WTC11 (cell line): ENCODE measurements around the gene ADARB2. TPM values are rescaled to one million over a fixed set of nuclear protein-coding genes. Genes with fewer than 3 reads are reported as not detected.

Source experiments
- ATAC-seq: fragments of 200-7000 bp; cut with Tn5 transposase; 2 replicates; pipeline ENCODE4 v1.10.0; 2021; ENCODE audit warnings: mild to moderate bottlenecking, moderate library complexity
- CTCF ChIA-PET: fragments of 300-600 bp; sonication (Branson Sonifier 250); formaldehyde crosslinking; loops from one replicate; lab custom pipeline; 2021; ENCODE audit warnings: antibody characterized with exemption; lab: Charles Lee
- POLR2A ChIA-PET: fragments of 350-600 bp; sonication (Branson Sonifier 250); formaldehyde crosslinking; loops from one replicate; lab custom pipeline; 2021; ENCODE audit warnings: antibody characterized with exemption; lab: Charles Lee
- DNase-seq: peaks from one replicate; pipeline ENCODE4 v3.0.0; 2021; ENCODE audit warnings: low spot score
- H3K27ac Mint-ChIP-seq: 2 replicates; pipeline ENCODE4 v1.8.0; 2021; ENCODE audit warnings: mixed read lengths
- H3K27me3 Mint-ChIP-seq: 2 replicates; pipeline ENCODE4 v1.8.0; 2021; ENCODE audit warnings: low read depth, mild to moderate bottlenecking, moderate library complexity, mixed read lengths
- H3K36me3 Mint-ChIP-seq: 2 replicates; pipeline ENCODE4 v1.8.0; 2021; ENCODE audit warnings: mixed read lengths
- H3K4me1 Mint-ChIP-seq: 2 replicates; pipeline ENCODE4 v1.8.0; 2022; ENCODE audit warnings: mixed read lengths
- H3K4me3 Mint-ChIP-seq: 2 replicates; pipeline ENCODE4 v1.8.0; 2021; ENCODE audit warnings: mild to moderate bottlenecking, moderate library complexity, mixed read lengths
- H3K9me3 Mint-ChIP-seq: 2 replicates; pipeline ENCODE4 v1.8.0; 2021; ENCODE audit warnings: mixed read lengths
- AR ChIP-seq: fragments of 250-450 bp; sonication (Bioruptor Pico); IDR thresholded peaks from 2 replicates; pipeline ENCODE4 v1.9.0; 2021; ENCODE audit warnings: mild to moderate bottlenecking
- ATF6 ChIP-seq: sonication (generic); formaldehyde crosslinking; IDR thresholded peaks from 2 replicates; pipeline ENCODE4 v1.8.1; 2023; ENCODE audit warnings: mild to moderate bottlenecking, missing genetic modification reagents
- CBFB ChIP-seq: sonication (generic); formaldehyde crosslinking; IDR thresholded peaks from 2 replicates; pipeline ENCODE4 v1.8.1; 2022; ENCODE audit warnings: mild to moderate bottlenecking, low read depth, missing genetic modification reagents
- ETV6 ChIP-seq: sonication (generic); formaldehyde crosslinking; IDR thresholded peaks from 2 replicates; pipeline ENCODE4 v1.8.1; 2022; ENCODE audit warnings: mild to moderate bottlenecking, missing genetic modification reagents
- FOXP1 ChIP-seq: sonication (generic); formaldehyde crosslinking; IDR thresholded peaks from 2 replicates; pipeline ENCODE4 v1.8.0; 2022; ENCODE audit warnings: missing genetic modification reagents, mild to moderate bottlenecking, moderate library complexity, borderline replicate concordance
- GABPB1 ChIP-seq: sonication (generic); formaldehyde crosslinking; IDR thresholded peaks from 2 replicates; pipeline ENCODE4 v1.8.1; 2023; ENCODE audit warnings: mild to moderate bottlenecking, missing genetic modification reagents
- HMGA2 ChIP-seq: fragments of 250-450 bp; sonication (Bioruptor Pico); IDR thresholded peaks from 2 replicates; pipeline ENCODE4 v1.4.0; 2021; ENCODE audit warnings: mild to moderate bottlenecking, moderate library complexity
- JUN ChIP-seq: sonication (generic); formaldehyde crosslinking; IDR thresholded peaks from 2 replicates; pipeline ENCODE4 v1.8.0; 2023; ENCODE audit warnings: mild to moderate bottlenecking, missing genetic modification reagents
- KAT7 ChIP-seq: sonication (generic); formaldehyde crosslinking; IDR thresholded peaks from 2 replicates; pipeline ENCODE4 v1.8.1; 2023; ENCODE audit warnings: missing genetic modification reagents, mild to moderate bottlenecking, borderline replicate concordance
- MLX ChIP-seq: sonication (generic); formaldehyde crosslinking; IDR thresholded peaks from 2 replicates; pipeline ENCODE4 v1.8.1; 2023; ENCODE audit warnings: mild to moderate bottlenecking, missing genetic modification reagents, moderate library complexity
- NFYB ChIP-seq: sonication (generic); formaldehyde crosslinking; conservative IDR thresholded peaks from 2 replicates; pipeline ENCODE4 v1.8.0; 2022; ENCODE audit warnings: low read depth, missing genetic modification reagents
- PRRX2 ChIP-seq: fragments of 250-450 bp; sonication (Bioruptor Pico); IDR thresholded peaks from 2 replicates; pipeline ENCODE4 v1.8.0; 2021; ENCODE audit warnings: mild to moderate bottlenecking
- RELA ChIP-seq: sonication (generic); formaldehyde crosslinking; IDR thresholded peaks from 2 replicates; pipeline ENCODE4 v1.8.1; 2022; ENCODE audit warnings: missing genetic modification reagents, mild to moderate bottlenecking, borderline replicate concordance
- RORB ChIP-seq: fragments of 250-450 bp; sonication (Bioruptor Pico); IDR thresholded peaks from 2 replicates; pipeline ENCODE4 v1.9.0; 2021; ENCODE audit warnings: mild to moderate bottlenecking
- SMAD3 ChIP-seq: sonication (generic); formaldehyde crosslinking; IDR thresholded peaks from 2 replicates; pipeline ENCODE4 v1.8.0; 2022; ENCODE audit warnings: missing genetic modification reagents, mild to moderate bottlenecking, borderline replicate concordance
- SOX15 ChIP-seq: fragments of 250-450 bp; sonication (Bioruptor Pico); IDR thresholded peaks from 2 replicates; pipeline ENCODE4 v1.9.0; 2021; ENCODE audit warnings: mild to moderate bottlenecking
- TEAD1 ChIP-seq: sonication (generic); formaldehyde crosslinking; IDR thresholded peaks from 2 replicates; pipeline ENCODE4 v1.8.0; 2022; ENCODE audit warnings: mild to moderate bottlenecking, missing genetic modification reagents
- ZNF121 ChIP-seq: sonication (generic); formaldehyde crosslinking; IDR thresholded peaks from 2 replicates; pipeline ENCODE4 v1.8.0; 2023; ENCODE audit warnings: missing genetic modification reagents
- ZNF138 ChIP-seq: sonication (generic); formaldehyde crosslinking; conservative IDR thresholded peaks from 2 replicates; pipeline ENCODE4 v1.8.1; 2022; ENCODE audit warnings: mild to moderate bottlenecking, moderate library complexity, missing genetic modification reagents
- ZNF219 ChIP-seq: sonication (generic); formaldehyde crosslinking; IDR thresholded peaks from 2 replicates; pipeline ENCODE4 v1.8.0; 2023; ENCODE audit warnings: missing genetic modification reagents, mild to moderate bottlenecking, borderline replicate concordance
- total RNA-seq: library from RNA; stranded (reverse); gene quantifications from 3 replicates; pipeline ENCODE4 v1.2.3, GENCODE V29; 2021
- TF ChIP-seq, protein P1 (sequence below): fragments of 250-450 bp; sonication (Bioruptor Pico); IDR thresholded peaks from 2 replicates; pipeline ENCODE4 v1.9.0; 2021; ENCODE audit warnings: mild to moderate bottlenecking, borderline replicate concordance
- TF ChIP-seq, protein P2 (sequence below): sonication (generic); formaldehyde crosslinking; conservative IDR thresholded peaks from 2 replicates; pipeline ENCODE4 v1.8.1; 2022; ENCODE audit warnings: mild to moderate bottlenecking, missing genetic modification reagents
- TF ChIP-seq, protein P3 (sequence below): fragments of 250-450 bp; sonication (Bioruptor Pico); IDR thresholded peaks from 2 replicates; pipeline ENCODE4 v1.9.0; 2021; ENCODE audit warnings: moderate library complexity, mild to moderate bottlenecking, inconsistent platforms, borderline replicate concordance
- TF ChIP-seq, protein P4 (sequence below): fragments of 250-450 bp; sonication (Bioruptor Pico); IDR thresholded peaks from 2 replicates; pipeline ENCODE4 v1.9.0; 2021; ENCODE audit warnings: mild to moderate bottlenecking

The ADARB2 gene
- total RNA-seq, 1 experiment from 2014 or later = 3.7 TPM

DNA sequence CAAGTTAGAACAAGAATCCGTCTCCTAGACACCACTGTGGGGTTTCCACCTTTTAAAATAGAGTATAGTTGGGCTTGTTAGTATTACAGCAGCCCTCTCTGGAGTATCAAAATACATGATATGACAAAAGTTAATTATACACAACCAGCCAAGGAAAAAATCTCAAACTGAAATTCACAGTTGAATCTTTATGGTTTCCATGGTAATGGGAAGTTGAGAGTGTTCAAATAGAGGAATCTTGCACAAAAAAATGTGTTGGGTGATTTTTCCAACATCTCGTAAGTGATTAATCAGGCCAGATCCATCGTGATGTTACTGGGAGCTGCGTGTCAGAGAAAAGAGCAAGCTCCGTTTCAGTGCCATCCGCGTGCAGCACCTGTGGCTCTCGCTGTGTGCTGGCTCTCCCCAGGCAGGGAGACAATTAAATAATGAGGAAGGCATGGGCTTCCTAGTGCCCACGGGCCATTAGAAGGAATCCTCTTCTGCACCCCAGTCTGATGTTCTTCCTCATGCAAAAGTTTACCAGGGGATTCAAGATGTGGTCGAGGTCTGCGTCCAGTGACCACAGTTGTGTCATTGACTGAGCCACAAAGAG lies 41.1 kb upstream of the ADARB2 start (continued):
- TF ChIP-seq ETV6 (CRISPR knock-in tag) (no peak), MLX (CRISPR knock-in tag) (no peak), ZNF138 (CRISPR knock-in tag) (no peak), RELA (CRISPR knock-in tag) (no peak), ZNF219 (no peak), PRRX2 (CRISPR knock-in tag) (no peak), ZNF121 (CRISPR knock-in tag) (no peak)
- TF ChIP-seq, all 79 proteins: peak for 0

DNA sequence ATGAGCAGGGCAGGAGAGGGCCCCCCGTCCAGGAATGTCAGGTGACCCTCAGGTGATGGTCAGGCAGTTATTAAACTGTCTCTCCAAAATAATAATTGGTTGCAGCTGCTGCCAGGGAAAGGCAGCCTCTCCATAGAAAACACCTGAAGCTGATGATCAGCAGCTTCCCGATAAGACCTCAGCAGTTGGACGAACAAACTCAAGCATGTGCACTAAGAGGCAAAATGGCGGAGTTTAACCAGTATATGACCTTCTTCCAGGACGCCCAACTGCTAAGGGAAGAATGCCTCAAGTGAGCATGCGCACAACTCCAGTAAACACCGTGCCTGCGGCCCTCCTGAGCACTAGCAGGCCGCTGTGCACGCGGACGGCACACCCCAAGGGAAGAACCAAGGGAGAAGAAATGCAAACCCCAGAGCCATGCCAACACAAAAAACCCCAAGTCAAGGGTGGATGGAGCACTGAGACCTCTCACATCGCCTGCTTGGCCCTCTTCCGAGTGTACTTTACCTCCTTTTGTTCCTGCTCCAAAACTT lies 38.9 kb upstream of the ADARB2 start:
- CTCF ChIA-PET = interaction anchor here (0.7 to 1.7 kb wide), 2 partner anchors 23 to 407 kb away, joined by 4 to 8 read pairs; no protein-coding TSS in a partner anchor
- H3K36me3 Mint-ChIP-seq = peaks cover 64% of the 10 kb centered on the region
- H3K27me3 Mint-ChIP-seq = peaks cover 41% of the 10 kb centered on the region
- POLR2A ChIA-PET = no interaction called here
- peak overlapping the region; percentile 91 for H3K27ac Mint-ChIP-seq
- peaks cover 49% of the 10 kb centered on the region for H3K9me3 Mint-ChIP-seq
- ATAC-seq (no peak), DNase-seq (no peak)
- H3K4me1 Mint-ChIP-seq = peaks cover 47% of the 10 kb centered on the region
- H3K4me3 Mint-ChIP-seq = no peak overlapping the region
- TF ChIP-seq, protein P1, sequence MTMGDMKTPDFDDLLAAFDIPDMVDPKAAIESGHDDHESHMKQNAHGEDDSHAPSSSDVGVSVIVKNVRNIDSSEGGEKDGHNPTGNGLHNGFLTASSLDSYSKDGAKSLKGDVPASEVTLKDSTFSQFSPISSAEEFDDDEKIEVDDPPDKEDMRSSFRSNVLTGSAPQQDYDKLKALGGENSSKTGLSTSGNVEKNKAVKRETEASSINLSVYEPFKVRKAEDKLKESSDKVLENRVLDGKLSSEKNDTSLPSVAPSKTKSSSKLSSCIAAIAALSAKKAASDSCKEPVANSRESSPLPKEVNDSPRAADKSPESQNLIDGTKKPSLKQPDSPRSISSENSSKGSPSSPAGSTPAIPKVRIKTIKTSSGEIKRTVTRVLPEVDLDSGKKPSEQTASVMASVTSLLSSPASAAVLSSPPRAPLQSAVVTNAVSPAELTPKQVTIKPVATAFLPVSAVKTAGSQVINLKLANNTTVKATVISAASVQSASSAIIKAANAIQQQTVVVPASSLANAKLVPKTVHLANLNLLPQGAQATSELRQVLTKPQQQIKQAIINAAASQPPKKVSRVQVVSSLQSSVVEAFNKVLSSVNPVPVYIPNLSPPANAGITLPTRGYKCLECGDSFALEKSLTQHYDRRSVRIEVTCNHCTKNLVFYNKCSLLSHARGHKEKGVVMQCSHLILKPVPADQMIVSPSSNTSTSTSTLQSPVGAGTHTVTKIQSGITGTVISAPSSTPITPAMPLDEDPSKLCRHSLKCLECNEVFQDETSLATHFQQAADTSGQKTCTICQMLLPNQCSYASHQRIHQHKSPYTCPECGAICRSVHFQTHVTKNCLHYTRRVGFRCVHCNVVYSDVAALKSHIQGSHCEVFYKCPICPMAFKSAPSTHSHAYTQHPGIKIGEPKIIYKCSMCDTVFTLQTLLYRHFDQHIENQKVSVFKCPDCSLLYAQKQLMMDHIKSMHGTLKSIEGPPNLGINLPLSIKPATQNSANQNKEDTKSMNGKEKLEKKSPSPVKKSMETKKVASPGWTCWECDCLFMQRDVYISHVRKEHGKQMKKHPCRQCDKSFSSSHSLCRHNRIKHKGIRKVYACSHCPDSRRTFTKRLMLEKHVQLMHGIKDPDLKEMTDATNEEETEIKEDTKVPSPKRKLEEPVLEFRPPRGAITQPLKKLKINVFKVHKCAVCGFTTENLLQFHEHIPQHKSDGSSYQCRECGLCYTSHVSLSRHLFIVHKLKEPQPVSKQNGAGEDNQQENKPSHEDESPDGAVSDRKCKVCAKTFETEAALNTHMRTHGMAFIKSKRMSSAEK = no peak
- TF ChIP-seq GABPB1 (no peak), ATF6 (CRISPR knock-in tag) (no peak), FOXP1 (CRISPR knock-in tag) (no peak), JUN (CRISPR knock-in tag) (no peak), SMAD3 (CRISPR knock-in tag) (no peak), HMGA2 (no peak), TEAD1 (CRISPR knock-in tag) (no peak), RORB (CRISPR knock-in tag) (no peak), NFYB (no peak), AR (no peak), CBFB (CRISPR knock-in tag) (no peak), SOX15 (CRISPR knock-in tag) (no peak), KAT7 (CRISPR knock-in tag) (no peak)
- TF ChIP-seq, protein P2, sequence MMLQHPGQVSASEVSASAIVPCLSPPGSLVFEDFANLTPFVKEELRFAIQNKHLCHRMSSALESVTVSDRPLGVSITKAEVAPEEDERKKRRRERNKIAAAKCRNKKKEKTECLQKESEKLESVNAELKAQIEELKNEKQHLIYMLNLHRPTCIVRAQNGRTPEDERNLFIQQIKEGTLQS (CRISPR knock-in tag) = no peak
- TF ChIP-seq, protein P3, sequence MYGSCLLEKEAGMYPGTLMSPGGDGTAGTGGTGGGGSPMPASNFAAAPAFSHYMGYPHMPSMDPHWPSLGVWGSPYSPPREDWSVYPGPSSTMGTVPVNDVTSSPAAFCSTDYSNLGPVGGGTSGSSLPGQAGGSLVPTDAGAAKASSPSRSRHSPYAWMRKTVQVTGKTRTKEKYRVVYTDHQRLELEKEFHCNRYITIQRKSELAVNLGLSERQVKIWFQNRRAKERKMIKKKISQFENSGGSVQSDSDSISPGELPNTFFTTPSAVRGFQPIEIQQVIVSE (CRISPR knock-in tag) = no peak
- TF ChIP-seq, protein P4, sequence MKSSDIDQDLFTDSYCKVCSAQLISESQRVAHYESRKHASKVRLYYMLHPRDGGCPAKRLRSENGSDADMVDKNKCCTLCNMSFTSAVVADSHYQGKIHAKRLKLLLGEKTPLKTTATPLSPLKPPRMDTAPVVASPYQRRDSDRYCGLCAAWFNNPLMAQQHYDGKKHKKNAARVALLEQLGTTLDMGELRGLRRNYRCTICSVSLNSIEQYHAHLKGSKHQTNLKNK = no peak
